GM12892 (cell line): ENCODE results near the gene FAIM2.

Experiments
- POLR2A ChIP-seq: IDR thresholded peaks from 2 replicates; pipeline ENCODE4 v1.6.1; 2011; ENCODE audit warnings: low read depth, low read length, control low read depth
- POLR2AphosphoS5 ChIP-seq: IDR thresholded peaks from 2 replicates; pipeline ENCODE4 v1.6.1; 2011; ENCODE audit warnings: low read depth, low read length, control low read depth

DNA sequence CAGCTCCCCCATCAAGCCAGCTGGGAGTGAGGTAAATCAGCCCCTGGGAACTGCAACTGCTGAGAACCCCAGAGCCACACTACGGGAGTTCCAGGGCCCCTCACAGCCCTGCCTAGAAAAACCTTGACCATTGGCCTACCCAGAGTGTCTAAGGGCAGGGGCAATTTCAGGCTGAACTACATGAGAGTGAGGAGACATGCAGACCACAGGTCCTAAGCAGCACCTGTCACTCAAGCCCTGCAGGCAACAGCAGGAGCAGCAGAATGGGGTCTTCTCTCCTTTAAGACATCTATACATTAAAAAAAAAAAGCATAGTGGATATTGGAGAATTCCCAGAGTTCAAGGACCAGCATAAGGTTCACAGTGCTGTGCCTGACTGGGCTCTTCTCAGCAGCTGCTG, 80.3 kb downstream of the FAIM2 start:
- TF ChIP-seq POLR2A (no peak), POLR2AphosphoS5 (no peak)
